HFF-Myc (cell line): Measurements from ENCODE around the gene FANCL.
"Not testable (repeated sequence)": the region's sequence is repeated elsewhere in the genome, so short reads cannot be mapped to it uniquely, and the experiment has no call there.

ENCODE experiments used
- DNase-seq: peaks from one replicate; pipeline ENCODE4 v3.0.0-alpha.2; 2011; ENCODE audit warnings: low read depth; ENCODE audit errors: extremely low read depth
- H3K4me3 ChIP-seq: replicated peaks from 2 replicates; pipeline ENCODE4 v1.5.1; 2011; ENCODE audit warnings: low read depth, mild to moderate bottlenecking, control low read depth, low read length
- TF ChIP-seq, protein P1 (sequence below): IDR thresholded peaks from 2 replicates; pipeline ENCODE4 v1.5.1; 2012; ENCODE audit warnings: mild to moderate bottlenecking, low read depth, low read length, control low read depth; ENCODE audit errors: missing control alignments

The FANCL gene

DNA sequence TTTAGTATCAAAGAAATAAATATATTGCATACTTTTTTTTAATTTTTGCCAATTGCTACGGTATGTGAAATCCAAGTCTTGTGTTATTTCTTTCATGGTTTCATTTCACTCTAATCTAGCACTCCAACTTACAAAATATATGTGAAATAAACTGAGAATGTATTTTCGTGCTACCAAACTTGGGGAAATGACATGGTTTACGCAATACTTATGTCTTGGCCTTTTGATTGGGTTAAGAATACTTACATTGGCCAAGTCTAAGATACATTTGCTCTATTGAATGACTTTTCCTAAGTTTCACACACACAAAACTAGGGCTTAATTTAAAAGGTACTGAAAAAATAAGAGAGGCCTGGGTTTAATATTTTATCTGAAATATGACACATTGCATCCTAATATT lies 114.0 kb downstream of the FANCL start:
- no peak overlapping the region for H3K4me3 ChIP-seq
- TF ChIP-seq, protein P1, sequence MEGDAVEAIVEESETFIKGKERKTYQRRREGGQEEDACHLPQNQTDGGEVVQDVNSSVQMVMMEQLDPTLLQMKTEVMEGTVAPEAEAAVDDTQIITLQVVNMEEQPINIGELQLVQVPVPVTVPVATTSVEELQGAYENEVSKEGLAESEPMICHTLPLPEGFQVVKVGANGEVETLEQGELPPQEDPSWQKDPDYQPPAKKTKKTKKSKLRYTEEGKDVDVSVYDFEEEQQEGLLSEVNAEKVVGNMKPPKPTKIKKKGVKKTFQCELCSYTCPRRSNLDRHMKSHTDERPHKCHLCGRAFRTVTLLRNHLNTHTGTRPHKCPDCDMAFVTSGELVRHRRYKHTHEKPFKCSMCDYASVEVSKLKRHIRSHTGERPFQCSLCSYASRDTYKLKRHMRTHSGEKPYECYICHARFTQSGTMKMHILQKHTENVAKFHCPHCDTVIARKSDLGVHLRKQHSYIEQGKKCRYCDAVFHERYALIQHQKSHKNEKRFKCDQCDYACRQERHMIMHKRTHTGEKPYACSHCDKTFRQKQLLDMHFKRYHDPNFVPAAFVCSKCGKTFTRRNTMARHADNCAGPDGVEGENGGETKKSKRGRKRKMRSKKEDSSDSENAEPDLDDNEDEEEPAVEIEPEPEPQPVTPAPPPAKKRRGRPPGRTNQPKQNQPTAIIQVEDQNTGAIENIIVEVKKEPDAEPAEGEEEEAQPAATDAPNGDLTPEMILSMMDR, result no peak
- DNase-seq, result no peak

DNA sequence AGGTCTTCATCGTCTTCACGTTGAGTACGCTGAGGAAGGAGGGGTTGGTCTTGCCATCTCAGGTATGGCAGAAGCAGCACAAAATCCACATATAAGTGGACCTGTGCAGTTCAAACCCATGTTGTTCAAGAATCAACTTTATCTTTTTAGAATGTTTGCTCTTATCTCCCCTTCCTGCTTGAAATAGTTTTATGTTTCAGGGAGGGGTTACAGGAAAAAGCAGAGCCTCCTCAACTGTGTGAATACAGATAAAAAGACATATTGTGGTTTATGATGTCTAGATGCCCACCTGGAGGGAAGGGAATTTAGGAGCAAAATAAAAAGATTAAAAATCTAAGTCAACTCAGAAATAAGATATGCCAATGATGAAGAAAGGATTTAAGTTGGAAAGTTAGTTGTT lies 118.6 kb downstream of the FANCL start:
- DNase-seq, result no peak
- TF ChIP-seq, protein P1, result no peak
- H3K4me3 ChIP-seq, result no peak overlapping the region

DNA sequence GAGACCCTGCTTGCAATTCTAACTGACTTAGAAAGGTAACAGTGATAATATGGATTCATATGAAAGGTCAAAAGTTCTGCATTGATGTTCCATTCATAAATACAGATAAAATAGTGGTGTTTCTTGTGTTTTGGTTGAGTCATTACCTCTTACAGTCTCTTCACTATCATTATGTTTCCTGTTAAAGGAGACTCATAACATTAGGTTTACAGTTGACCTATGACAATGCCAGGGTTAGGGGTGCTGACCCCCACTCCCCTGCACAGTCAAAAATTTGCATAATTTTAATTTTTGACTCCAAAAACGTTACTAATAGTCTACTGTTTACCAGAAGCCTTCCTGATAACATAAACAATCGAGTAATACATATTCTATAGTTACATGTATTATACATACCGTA lies 119.1 kb downstream of the FANCL start:
- no peak overlapping the region for H3K4me3 ChIP-seq
- TF ChIP-seq, protein P1, result no peak
- no peak for DNase-seq

DNA sequence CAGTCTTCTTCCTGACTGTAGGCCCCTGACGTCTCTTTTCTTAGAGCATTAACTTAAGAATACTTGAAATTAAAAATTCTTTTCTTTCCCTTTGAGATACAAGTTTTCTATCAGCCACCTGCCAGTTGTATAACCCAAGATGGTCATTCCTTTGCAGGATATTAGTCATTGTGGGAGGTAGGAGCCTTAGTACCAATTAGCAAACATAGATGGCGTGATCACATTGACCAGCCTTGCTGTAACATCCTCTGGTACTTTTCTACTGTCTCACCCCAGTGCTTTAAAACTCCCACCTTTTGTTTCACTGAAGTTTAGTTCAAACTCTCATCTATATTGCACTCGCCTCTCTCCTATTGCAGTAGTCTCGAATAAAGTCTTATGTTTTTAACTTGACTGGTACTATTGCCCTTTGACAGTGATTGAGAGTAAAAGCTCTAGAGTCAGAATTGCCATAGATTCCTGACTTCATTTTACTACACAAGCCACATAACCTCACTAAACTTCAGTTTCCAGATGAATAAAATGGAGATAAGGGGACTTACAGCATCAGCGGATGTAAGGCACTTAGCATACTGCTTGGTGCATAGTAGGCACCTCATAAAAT lies 120.4 kb downstream of the FANCL start:
- TF ChIP-seq, protein P1, result no peak
- H3K4me3 ChIP-seq, result no peak overlapping the region
- no peak for DNase-seq

DNA sequence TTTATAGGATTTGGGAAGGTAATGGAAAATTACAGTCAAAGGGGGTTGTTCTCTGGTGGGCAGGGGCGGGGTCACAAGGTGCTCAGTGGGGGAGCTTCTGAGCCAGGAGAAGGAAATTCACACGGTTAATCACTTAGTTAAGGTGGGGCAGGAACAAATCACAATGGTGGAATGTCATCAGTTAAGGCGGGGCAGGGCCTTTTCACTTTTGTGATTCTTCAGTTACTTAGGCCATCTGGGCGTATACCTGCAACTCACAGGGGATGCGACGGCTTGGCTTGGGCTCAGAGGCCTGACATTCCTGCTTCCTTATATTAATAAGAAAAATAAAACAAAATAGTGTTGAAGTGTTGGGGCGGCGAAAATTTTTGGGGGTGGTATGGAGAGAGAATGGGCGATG lies 127.6 kb downstream of the FANCL start:
- H3K4me3 ChIP-seq, DNase-seq: not testable (repeated sequence)

DNA sequence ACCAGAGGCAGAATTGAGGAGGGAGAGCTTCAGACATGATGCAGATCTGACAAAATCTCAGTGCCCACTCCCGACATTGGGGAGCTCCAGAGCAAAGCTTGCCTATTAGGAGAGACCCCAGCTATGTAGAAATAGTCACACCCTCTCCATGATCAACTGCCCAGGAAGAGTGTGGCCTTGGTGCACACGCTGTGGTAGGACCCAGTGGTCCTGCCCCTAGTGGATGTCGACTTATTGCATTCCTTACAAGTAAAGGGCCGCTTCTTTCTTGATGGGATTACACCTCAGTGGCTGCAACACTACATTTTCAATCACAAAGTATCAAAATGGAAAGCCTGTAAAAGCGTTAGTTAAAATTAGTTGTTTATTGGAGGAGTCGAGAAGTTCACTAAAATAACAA lies 130.4 kb downstream of the FANCL start:
- no peak for DNase-seq
- no peak overlapping the region for H3K4me3 ChIP-seq
- TF ChIP-seq, protein P1, result peak; percentile 14

DNA sequence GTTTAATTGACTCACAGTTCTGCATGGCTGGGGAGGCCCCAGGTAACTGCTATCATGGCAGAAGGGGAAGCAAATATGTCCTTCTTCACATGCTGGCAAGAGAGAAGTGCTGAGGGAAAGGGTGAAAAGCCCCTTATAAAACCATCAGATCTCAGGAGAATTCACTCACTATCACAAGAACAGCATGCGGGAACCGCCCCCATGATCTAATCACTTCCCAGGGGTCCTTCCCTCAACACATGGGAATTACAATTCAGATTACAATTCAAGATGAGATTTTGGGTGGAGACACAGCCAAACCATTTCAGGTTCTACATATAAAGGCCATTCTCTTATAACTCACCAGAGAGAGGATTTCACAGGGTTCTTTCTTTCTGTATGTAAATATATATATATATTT lies 131.6 kb downstream of the FANCL start:
- TF ChIP-seq, protein P1, result no peak
- DNase-seq, result no peak

More for the DNA sequence above, 131.6 kb downstream of the FANCL start:
- no peak overlapping the region for H3K4me3 ChIP-seq
